HG02798 (cell line): ENCODE data around the gene SNX11.
"Not testable (repeated sequence)": the region's sequence is repeated elsewhere in the genome, so short reads cannot be mapped to it uniquely, and the experiment has no call there.

ENCODE experiments used
- ATAC-seq: cut with Tn5 transposase; IDR thresholded peaks from one replicate; pipeline ENCODE4 v1.9.1; 2021; ENCODE audit warnings: mild to moderate bottlenecking; ENCODE audit not compliant: unreplicated experiment, poor library complexity

The SNX11 gene, protein sequence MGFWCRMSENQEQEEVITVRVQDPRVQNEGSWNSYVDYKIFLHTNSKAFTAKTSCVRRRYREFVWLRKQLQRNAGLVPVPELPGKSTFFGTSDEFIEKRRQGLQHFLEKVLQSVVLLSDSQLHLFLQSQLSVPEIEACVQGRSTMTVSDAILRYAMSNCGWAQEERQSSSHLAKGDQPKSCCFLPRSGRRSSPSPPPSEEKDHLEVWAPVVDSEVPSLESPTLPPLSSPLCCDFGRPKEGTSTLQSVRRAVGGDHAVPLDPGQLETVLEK

DNA sequence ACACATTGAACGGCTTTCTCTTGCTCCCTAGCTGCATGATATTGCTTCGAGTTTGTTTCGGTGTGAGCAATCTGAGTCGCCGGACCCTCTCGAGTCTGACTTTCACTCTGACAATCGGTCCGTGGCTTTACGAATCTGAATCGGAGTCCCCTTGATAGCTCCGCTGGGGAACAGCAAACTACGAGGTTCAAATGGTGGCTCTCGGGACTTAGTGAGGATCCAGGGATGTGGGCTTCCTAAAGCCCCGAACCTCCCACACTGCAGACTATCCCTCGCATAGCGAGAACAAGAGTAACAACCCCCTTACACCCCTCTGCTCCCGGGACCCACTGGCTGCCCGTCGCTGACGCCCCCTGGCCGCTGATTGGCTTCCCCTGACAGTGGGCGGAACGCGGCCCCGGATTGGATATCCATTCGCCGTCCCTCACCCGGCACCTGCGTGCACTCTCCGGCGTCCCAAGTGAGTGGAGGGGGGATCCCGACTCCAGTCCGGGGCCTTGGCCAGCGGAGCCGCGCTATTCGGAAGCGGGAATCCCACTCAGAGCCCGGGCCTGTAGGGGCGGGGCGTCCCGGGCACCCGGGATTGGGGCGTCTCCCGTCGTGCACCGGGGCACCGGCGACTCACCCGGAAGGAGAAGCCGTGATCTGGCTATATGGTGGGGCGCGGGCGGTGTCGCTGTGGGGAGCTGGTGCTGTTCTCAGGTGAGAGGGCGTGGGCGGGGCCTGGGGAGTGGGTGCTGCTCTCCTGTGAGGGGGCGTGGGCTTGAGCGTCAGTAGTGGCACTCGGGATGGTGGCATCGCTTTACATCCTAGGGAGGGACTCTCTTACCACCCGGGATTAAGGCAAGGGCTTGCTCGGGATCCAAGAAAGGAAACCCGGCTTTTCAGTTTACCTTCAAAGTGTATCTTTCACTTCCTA lies at the start of gene SNX11:
SNX11 (plus strand) TSS at position 630 of the 919 bp plus-strand sequence. CDS start 4,278 bp downstream, outside the sequence.
- peak; percentile 84 for ATAC-seq

DNA sequence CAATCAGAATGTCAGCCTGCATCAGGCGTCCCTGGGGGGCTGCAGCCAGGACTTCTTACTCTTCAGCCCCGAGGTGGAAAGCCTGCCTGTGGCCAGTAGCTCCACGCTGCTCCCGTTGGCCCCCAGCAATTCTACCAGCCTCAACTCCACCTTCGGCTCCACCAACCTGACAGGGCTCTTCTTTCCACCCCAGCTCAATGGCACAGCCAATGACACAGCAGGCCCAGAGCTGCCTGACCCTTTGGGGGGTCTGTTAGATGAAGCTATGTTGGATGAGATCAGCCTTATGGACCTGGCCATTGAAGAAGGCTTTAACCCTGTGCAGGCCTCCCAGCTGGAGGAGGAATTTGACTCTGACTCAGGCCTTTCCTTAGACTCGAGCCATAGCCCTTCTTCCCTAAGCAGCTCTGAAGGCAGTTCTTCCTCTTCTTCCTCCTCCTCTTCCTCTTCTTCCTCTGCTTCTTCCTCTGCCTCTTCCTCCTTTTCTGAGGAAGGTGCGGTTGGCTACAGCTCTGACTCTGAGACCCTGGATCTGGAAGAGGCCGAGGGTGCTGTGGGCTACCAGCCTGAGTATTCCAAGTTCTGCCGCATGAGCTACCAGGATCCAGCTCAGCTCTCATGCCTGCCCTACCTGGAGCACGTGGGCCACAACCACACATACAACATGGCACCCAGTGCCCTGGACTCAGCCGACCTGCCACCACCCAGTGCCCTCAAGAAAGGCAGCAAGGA lies 49.0 kb upstream of the SNX11 start:
- ATAC-seq, result no peak

DNA sequence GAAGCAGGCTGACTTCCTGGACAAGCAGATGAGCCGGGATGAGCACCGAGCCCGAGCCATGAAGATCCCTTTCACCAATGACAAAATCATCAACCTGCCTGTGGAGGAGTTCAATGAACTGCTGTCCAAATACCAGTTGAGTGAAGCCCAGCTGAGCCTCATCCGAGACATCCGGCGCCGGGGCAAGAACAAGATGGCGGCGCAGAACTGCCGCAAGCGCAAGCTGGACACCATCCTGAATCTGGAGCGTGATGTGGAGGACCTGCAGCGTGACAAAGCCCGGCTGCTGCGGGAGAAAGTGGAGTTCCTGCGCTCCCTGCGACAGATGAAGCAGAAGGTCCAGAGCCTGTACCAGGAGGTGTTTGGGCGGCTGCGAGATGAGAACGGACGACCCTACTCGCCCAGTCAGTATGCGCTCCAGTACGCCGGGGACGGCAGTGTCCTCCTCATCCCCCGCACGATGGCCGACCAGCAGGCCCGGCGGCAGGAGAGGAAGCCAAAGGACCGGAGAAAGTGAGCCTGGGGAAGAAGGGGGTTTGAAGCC lies 48.4 kb upstream of the SNX11 start:
- ATAC-seq, result no peak

DNA sequence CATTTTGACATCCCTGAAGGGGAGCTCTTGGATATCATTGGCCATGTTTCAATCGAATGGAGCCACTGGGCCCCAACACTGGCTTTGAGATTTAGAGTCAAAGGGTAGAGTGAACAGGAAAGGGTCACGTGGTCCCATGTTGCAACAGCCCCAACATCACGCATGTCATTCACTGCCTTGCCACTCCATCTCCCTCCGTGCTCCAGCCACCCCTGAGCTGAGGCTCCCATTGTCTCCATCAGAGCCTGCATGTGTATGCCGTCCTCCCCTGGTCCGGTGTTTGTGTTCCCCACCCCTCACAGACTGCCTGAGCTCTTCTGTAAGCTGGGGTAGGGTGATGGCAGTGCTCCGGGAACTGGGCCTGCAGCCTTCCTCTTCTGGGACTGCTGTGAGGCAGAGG lies 47.3 kb upstream of the SNX11 start:
- no peak for ATAC-seq

DNA sequence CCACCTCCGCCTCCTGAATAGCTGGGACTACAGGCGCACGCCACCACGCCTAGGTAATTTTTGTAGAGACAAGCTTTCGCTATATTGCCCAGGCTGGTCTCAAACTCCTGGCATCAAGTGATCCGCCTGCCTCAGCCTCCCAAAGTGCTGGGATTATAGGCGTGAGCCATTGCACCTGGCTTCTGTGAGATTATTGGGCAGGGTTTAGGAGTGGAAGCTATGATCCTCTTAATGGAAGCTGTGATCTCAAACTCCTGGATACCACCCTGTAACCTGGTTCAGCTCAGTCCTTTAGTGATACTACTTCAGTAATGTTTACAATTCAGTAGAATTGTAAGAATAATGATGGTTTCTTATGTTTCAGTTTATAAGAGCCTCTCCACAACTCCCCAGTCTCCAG lies 45.3 kb upstream of the SNX11 start:
- ATAC-seq, result no peak

DNA sequence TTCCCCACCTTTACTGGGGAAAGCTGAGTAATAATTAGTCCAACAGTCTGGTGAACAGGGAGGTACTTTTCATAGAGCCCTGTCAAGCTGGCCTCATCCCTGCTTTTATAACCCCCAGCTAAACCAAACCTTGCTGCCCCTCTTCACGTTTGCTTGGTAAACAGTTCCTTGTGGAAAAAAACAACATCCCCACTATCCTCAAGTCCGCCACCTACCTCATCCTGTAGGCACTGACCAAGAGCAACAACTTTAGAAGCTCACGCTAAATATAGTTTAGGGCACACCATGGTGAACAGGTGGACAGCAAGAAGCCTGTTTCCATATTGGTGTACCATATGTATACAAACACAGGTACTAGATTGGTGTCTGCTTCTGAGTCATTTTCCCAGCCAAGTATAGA lies 42.9 kb upstream of the SNX11 start:
- no peak for ATAC-seq

DNA sequence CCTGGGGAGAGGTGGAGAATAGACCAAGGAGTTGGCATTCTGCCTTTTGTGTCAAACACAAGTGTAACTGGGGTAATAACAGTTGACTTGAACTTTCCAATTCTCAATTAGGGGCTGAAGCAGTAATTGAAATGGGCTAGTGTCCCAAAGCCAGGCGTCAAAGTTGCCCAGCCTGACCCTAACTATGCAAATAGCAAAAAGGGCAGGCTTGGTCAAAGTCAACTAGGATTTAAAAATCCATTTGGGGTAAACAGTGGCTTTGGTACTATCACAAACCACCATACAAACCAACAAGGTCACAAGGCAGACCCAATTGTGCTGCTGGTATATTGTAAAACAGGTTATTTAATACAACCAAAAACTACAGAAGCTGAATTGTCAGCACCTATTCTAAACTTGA lies 41.4 kb upstream of the SNX11 start:
- no peak for ATAC-seq

DNA sequence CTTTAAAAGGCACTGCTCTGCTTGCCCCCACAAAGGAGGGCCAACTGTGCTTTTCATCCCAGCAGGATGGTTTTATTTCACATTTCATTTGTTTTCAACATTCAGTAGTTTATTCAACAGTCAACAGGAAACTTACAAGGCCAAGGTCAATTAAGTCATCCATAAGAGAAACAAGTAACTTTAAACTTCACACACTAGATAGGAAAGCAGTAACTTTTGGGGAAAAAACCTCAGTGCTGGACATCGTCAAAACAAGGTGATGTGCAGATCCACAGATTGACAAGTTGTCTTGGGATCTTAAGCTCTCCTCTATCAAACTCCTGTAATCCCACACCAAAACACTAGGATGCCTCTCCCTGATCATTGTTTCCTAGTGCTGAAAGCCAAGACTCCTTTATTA lies 40.9 kb upstream of the SNX11 start:
- ATAC-seq, result no peak

DNA sequence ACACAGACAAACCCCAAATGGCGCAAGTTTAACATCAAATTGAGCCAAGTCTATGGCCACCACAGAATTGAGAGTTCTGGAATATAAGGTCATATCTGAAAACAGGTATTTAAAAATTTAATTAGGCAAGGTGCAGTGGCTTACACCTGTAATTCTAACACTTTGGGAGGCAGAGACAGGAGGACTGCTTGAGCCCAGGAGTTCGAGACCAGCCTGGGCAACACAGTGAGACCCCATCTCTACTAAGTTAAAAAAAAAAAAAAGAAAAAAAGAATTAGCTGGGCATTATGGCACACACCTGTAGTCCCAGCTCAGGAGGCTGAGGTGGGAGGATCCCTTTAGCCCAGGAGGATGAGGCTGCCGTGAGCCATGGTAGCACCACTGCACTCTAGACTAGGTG lies 40.3 kb upstream of the SNX11 start:
- ATAC-seq, result no peak

DNA sequence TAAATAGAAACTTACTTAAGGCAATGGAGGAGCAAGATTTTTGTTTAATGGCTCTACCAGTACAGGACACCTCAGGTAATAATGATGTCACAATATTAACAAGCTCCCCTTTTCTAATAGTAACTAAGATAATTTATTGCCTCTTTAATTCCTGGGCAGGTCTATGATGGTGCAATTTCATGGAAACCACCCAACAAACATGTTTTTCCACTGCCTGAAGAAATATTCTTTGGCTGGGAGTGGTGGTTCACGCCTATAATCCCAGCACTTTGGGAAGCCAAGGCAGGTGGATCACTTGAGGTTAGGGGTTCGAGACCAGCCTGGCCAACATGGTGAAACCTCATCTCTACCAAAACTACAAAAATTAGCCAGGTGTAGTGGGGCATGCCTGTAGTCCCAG lies 39.8 kb upstream of the SNX11 start:
- ATAC-seq, result not testable (repeated sequence)

DNA sequence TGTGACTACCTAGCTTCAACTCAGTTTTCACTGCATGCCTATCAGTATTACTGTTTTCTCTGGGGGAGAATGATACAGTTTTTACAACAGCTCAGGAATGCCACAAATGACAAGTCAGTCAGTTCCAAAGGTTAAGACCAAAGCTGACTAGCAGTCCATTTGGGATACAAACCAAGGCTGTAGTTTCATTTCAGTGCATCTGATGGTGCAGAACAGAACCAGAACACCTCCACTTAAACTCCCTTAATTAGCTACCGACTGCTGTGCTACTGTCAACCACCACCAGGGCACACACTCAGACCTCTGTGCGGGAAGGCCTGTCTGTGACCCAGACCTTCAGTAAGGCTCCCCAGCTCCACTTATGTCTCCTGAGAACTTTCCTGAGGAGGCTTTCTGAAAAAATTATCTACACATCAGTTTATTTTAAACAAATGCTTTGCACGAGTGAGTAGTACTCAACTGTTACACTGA lies 39.0 kb upstream of the SNX11 start:
- ATAC-seq, result no peak

DNA sequence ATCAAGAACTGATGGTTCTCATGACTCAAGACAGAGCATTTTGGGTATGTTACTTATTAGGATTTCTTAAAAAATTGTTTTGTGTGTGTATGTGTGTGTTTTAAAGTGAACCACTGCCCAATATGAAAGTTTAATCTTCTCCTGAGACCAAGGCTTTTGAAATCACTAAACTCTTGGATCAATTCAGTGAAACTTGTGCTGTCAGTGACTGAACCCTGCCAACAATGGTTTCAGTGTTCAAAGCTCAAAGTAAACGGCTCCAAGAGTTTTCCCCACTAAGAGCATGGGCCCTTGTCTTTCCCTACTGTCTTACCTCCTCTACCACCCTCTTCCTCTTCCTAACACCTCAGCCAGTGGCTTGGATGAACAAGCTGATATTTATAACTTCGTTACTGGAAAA lies 37.4 kb upstream of the SNX11 start:
- ATAC-seq, result no peak

DNA sequence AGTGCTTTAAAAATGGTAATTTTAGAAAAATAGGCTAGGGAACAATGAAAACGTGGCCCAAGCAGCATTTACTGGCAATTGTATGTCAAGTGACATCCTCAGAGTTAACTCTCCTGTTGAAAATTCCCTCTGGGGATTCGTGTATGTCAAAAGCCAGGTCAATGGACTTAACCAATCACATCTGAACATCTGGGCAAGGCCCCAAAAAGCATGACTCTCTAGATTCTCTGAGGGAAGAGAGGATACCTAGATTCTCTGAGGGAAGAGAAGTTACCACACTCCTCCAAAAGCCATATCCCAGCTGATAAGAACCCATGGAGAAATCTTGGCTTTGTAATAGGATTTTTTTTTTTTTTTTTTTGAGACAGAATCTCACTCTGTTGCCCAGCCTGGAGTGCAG lies 35.9 kb upstream of the SNX11 start:
- ATAC-seq, result no peak

DNA sequence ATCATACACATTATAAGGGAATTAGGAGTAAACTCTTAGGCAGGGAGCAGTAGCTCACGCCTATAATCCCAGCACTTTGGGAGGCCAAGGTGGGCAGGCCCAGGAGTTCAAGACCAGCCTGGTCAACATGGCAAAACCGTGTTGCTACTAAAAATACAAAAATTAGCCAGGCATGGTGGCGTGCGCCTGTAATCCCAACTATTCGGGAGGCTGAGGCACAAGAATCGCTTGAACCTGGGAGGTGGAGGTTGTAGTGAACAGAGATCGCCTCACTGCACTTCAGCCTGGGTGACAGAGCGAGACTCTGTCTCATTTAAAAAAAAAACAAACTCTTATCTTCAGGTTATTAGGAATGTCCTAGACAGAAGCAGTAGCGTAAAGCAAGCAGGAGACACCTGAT lies 34.8 kb upstream of the SNX11 start:
- not testable (repeated sequence) for ATAC-seq

DNA sequence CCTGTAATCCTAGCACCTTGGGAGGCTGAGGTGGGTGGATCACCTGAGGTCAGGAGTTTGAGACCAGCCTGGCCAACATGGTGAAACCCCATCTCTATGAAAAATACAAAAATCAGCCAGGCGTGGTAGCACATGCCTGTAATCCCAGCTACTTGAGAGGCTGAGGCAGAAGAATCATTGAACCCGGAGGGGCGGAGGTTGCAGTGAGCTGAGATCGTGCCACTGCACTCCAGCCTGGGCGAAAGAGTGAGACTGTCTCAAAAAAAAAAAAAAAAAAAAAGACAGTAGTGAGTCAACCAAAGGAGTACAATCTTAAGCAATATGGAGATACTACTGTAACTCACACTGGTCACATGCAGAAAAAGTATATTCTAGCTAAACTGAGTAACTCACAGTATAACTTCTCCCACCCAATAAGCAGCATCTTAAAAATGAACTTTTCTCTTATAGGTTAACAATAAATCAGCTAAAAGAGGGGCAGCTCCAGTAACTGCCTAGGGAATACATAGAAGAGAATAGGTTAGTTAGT lies 33.9 kb upstream of the SNX11 start:
- ATAC-seq, result not testable (repeated sequence)

DNA sequence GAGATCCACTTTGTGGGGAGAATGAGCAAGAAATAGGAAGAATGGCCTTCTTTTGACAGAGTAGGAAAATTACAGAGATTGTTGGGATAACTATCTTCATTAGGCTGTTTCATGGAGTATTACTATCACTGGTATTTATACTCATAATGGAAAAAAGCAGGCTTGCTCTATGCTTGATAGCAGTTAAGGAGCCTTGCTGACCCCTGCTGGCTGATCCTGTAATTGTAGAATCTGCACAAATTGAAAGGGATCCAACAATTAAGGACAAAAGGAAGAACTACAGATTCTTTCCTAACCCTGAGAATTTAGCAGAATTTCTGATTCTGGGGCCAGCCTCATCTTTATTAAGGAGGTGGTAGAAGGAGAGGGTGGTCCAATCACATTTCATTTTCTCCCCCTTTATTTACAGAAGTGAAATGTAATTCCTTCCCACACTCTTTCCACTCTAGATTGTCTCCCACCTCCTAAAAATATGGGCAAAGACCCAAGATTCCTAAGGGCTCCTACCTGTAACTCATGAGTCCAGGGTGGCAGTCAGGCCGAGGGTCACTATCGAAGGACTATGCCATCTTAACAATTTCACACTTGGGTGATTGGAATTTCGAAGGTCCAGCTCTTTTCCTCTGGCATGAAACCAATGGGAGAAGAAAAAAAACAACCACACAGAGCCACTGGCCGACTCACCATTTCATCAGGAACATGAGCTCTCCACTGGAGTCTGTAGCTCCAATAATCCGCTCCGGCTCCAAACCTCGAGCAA lies 33.1 kb upstream of the SNX11 start:
- ATAC-seq, result peak; percentile 42

DNA sequence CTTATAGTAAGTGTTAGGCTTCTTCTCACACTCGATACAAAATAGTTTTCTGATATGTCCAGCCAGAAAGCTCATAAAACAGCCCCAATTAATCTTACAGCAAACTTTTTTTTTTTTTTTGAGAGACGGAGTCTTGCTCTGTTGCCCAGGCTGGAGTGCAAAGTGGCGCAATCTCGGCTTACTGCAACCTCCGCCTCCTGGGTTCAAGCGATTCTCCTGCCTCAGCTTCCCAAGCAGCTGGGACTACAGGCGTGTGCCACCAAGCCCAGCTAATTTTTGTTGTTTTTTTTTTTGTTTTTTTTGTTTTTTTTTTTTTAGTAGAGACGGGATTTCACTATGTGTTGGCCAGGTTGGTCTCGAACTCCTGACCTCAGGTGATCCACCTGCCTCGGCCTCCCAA lies 30.4 kb upstream of the SNX11 start:
- not testable (repeated sequence) for ATAC-seq

DNA sequence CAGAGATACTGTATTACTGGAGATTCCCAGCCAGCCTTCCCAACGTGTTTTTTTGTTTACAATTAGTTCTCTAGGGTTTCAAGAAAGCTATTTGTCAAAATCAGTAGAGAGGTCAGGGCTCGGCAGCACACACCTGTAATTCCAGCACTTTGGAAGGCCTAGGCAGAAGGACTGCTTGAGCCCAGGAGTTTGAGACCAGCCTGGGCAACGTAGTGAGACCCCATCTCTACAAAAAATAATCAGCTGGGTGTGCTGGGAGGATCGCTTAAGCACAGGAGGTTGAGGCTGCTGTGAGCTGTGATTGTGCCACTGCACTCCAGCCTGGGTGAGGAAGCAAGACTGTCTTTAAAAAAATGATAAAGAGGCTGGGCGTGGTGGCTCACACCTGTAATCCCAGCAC lies 25.7 kb upstream of the SNX11 start:
- ATAC-seq, result no peak

DNA sequence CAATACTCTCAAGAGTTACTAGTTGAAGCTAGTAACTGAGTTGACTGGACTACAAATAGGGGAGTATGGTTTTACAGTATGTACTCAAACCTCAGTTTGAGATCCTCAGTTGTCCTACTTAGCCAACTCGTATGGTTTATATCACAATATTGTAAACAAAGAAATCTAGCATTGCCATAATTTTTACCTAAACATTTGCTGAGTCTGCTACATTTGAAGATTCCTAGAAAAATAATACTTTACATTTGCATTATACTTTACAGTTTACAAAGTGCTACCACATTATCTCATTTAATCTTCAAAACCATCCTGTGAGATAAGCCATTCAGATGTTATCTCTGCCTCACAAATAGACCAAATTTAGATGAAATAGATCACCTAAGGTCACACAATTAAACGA lies 22.6 kb upstream of the SNX11 start:
- ATAC-seq, result no peak
